Measurements from ENCODE around the gene DIDO1. TPM values are rescaled to one million over a fixed set of nuclear protein-coding genes. Genes with fewer than 3 reads are reported as not detected.
A peak's percentile ranks its signal among the peaks of the same experiment; 100 is the strongest.

The DIDO1 gene
- total and polyA plus RNA-seq, 8 donors, result 38.1 to 65.9 (median 58.5) TPM

- Histone ChIP-seq H3K4me1 (peaks cover 23 to 65% of the 10 kb centered on the region in 2 donors), H3K27ac (peak overlapping the region in 1 of 2 donors; percentile 38), H3K36me3 (peaks cover 0 to 38% of the 10 kb centered on the region in 2 donors), H3K27me3 (no peaks in the 10 kb centered on the region), H3K9me3 (no peaks in the 10 kb centered on the region), H3K4me3 (no peak overlapping the region)
- intact Hi-C loops (cut with DNase I), result no loop called here
- ATAC-seq, result peak; percentile 79
- peak in 2 of 4 donors; percentile 29 to 64 for DNase-seq
- TF ChIP-seq CTCF (IDR thresholded peaks at IDR 0.05), result no peak
Measured at GRCh38 chr20:62914970-62915457, 11.3 kb downstream of the DIDO1 start.

- ATAC-seq, result no peak
- H3K27me3 ChIP-seq, result no peaks in the 10 kb centered on the region
Measured at GRCh38 chr20:62914436-62914835, 11.9 kb downstream of the DIDO1 start.

GRCh38 chr20:62913043-62913630, 13.2 kb downstream of the DIDO1 start:
- intact Hi-C loops (cut with DNase I), result no loop called here
- H3K27ac ChIP-seq, result no peak overlapping the region
- peaks cover 11 to 46% of the 10 kb centered on the region in 2 donors for H3K4me1 ChIP-seq
- DNase-seq (no peak), ATAC-seq (no peak)
- H3K9me3 ChIP-seq, result no peaks in the 10 kb centered on the region
- no peak for TF ChIP-seq CTCF (IDR thresholded peaks at IDR 0.05)
- no peaks in the 10 kb centered on the region for H3K27me3 ChIP-seq
- no peak overlapping the region for H3K4me3 ChIP-seq
- H3K36me3 ChIP-seq, result peaks cover 5 to 57% of the 10 kb centered on the region in 2 donors

More at GRCh38 chr20:62914436-62914835, 11.9 kb downstream of the DIDO1 start:
- Histone ChIP-seq H3K9me3 (no peaks in the 10 kb centered on the region), H3K36me3 (peaks cover 0 to 44% of the 10 kb centered on the region in 2 donors), H3K27ac (peak overlapping the region in 1 of 2 donors; percentile 35), H3K4me1 (peaks cover 17 to 59% of the 10 kb centered on the region in 2 donors), H3K4me3 (no peak overlapping the region)
- intact Hi-C loops (cut with DNase I), result no loop called here
- no peak for DNase-seq
- TF ChIP-seq CTCF (IDR thresholded peaks at IDR 0.05), result no peak

GRCh38 chr20:62911701-62912280, 14.5 kb downstream of the DIDO1 start:
- intact Hi-C loops (cut with DNase I), result no loop called here
- Histone ChIP-seq H3K4me3 (no peak overlapping the region), H3K9me3 (no peaks in the 10 kb centered on the region), H3K36me3 (peaks cover 5 to 71% of the 10 kb centered on the region in 2 donors), H3K27ac (no peak overlapping the region), H3K27me3 (no peaks in the 10 kb centered on the region), H3K4me1 (peaks cover 11 to 32% of the 10 kb centered on the region in 2 donors)
- ATAC-seq (no peak), DNase-seq (no peak)
- TF ChIP-seq CTCF (IDR thresholded peaks at IDR 0.05), result no peak

GRCh38 chr20:62910777-62911497, 15.4 kb downstream of the DIDO1 start:
- DNase-seq (no peak), ATAC-seq (no peak)
- no peak overlapping the region for H3K27ac ChIP-seq
- no peak for TF ChIP-seq CTCF (IDR thresholded peaks at IDR 0.05)
- peaks cover 11 to 24% of the 10 kb centered on the region in 2 donors for H3K4me1 ChIP-seq
- intact Hi-C loops (cut with DNase I), result no loop called here
- H3K27me3 ChIP-seq, result no peaks in the 10 kb centered on the region
- no peak overlapping the region for H3K4me3 ChIP-seq
- H3K9me3 ChIP-seq, result no peaks in the 10 kb centered on the region
- peaks cover 9 to 79% of the 10 kb centered on the region in 2 donors for H3K36me3 ChIP-seq
